OCI-LY3 (cell line): ENCODE data around the gene P2RY6.

Experiments
- CTCF ChIP-seq: fragments of 200-600, 300-600 bp; sonication (generic); IDR thresholded peaks from 2 replicates; pipeline ENCODE4 v1.5.1; 2014; ENCODE audit warnings: antibody characterized with exemption, low read length, low read depth
- EZH2phosphoT487 ChIP-seq: fragments of 200-600 bp; shearing (Covaris generic); IDR thresholded peaks from 2 replicates; pipeline ENCODE4 v1.6.1; 2018; ENCODE audit warnings: antibody characterized with exemption, mixed run types, low read depth

GRCh38 chr11:73252577-73253191 is 19.5 kb upstream of the P2RY6 start:
- TF ChIP-seq CTCF = peak; percentile 32
- TF ChIP-seq EZH2phosphoT487 = no peak
